Mesendoderm (in vitro differentiated cells): ENCODE data around the gene EGFR.
A peak's percentile ranks its signal among the peaks of the same experiment; 100 is the strongest.

Source experiments
- DNase-seq: peaks from one replicate; pipeline ENCODE4 v3.0.0; 2013
- H2AK5ac ChIP-seq: 2 replicates; pipeline ENCODE4 v1.6.1; 2013; ENCODE audit warnings: low read length, inconsistent platforms
- H2BK120ac ChIP-seq: 2 replicates; pipeline ENCODE4 v1.6.1; 2013; ENCODE audit warnings: low read depth, mild to moderate bottlenecking, low read length, moderate library complexity, mixed read lengths
- H2BK15ac ChIP-seq: replicated peaks from 2 replicates; pipeline ENCODE4 v1.6.1; 2013; ENCODE audit warnings: low read depth, mild to moderate bottlenecking, moderate library complexity
- H2BK5ac ChIP-seq: 2 replicates; pipeline ENCODE4 v1.6.1; 2013; ENCODE audit warnings: low read length, inconsistent platforms
- H3K18ac ChIP-seq: 2 replicates; pipeline ENCODE4 v1.6.1; 2013; ENCODE audit warnings: mild to moderate bottlenecking, low read length, mixed read lengths
- H3K23ac ChIP-seq: one replicate; pipeline ENCODE4 v1.6.1; 2013; ENCODE audit warnings: low read length
- H3K27ac ChIP-seq: 2 replicates; pipeline ENCODE4 v1.5.1; 2013; ENCODE audit warnings: low read depth, mild to moderate bottlenecking, inconsistent platforms, low read length, moderate library complexity
- H3K27me3 ChIP-seq: 2 replicates; pipeline ENCODE4 v1.6.1; 2013; ENCODE audit warnings: low read length, control low read depth, mild to moderate bottlenecking, inconsistent platforms; ENCODE audit not compliant: insufficient read depth, poor library complexity
- H3K36me3 ChIP-seq: 2 replicates; pipeline ENCODE4 v1.6.1; 2013; ENCODE audit warnings: low read length, inconsistent platforms; ENCODE audit not compliant: control insufficient read depth, insufficient read depth
- H3K4ac ChIP-seq: one replicate; pipeline ENCODE4 v1.6.1; 2013; ENCODE audit warnings: low read depth, mild to moderate bottlenecking, low read length, moderate library complexity
- H3K4me1 ChIP-seq: 2 replicates; pipeline ENCODE4 v1.6.1; 2013; ENCODE audit warnings: low read depth, low read length, inconsistent platforms; ENCODE audit not compliant: control insufficient read depth
- H3K4me2 ChIP-seq: 2 replicates; pipeline ENCODE4 v1.6.1; 2013; ENCODE audit warnings: low read length
- H3K4me3 ChIP-seq: 2 replicates; pipeline ENCODE4 v1.5.1; 2013; ENCODE audit warnings: mild to moderate bottlenecking, low read length
- H3K56ac ChIP-seq: one replicate; pipeline ENCODE4 v1.6.1; 2013; ENCODE audit warnings: low read length
- H3K79me1 ChIP-seq: 2 replicates; pipeline ENCODE4 v1.6.1; 2013; ENCODE audit warnings: low read length, inconsistent platforms
- H3K79me2 ChIP-seq: 2 replicates; pipeline ENCODE4 v1.6.1; 2013; ENCODE audit warnings: mild to moderate bottlenecking, low read length; ENCODE audit not compliant: control insufficient read depth, insufficient read depth
- H3K9ac ChIP-seq: 2 replicates; pipeline ENCODE4 v1.6.1; 2013; ENCODE audit warnings: low read length, inconsistent platforms
- H4K5ac ChIP-seq: one replicate; pipeline ENCODE4 v1.6.1; 2013; ENCODE audit warnings: low read length
- H4K8ac ChIP-seq: one replicate; pipeline ENCODE4 v1.6.1; 2013; ENCODE audit warnings: low read depth, mild to moderate bottlenecking, control low read depth, low read length, moderate library complexity
- WGBS: extraction: QIAGEN DNeasy Blood & Tissue Kit; methylation state at CpG from one replicate; pipeline ENCODE4 v1.1.7; 2013; ENCODE audit warnings: low lambda C conversion rate, missing lambda C conversion rate; ENCODE audit not compliant: insufficient coverage; ENCODE audit errors: extremely low coverage; 5-methylcytosine and 5-hydroxymethylcytosine counted together

Gene EGFR

DNA sequence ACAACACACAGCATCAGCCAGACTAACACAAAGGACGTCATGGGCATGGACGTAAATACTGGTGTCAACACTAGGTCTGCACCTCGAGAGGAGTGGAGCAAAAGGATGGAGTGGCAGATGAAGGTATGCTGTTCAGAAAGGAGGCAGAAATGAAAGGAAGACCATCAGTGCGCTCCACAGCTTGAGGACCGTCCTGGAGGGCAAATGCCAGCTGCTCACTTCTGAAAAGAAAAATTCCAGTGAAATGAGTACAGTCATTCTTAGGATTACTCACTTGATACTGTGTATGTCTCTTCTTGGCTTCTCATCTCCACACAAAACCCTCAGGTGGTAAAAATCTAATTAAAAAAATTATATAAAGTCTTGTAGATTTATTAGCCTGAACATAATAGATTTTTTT lies 44.8 kb downstream of the EGFR start:
- Histone ChIP-seq H3K18ac (no peak overlapping the region), H3K4me2 (no peak overlapping the region), H3K79me1 (no peaks in the 10 kb centered on the region), H3K9ac (no peak overlapping the region), H3K4me3 (no peak overlapping the region), H3K56ac (no peak overlapping the region), H3K36me3 (no peaks in the 10 kb centered on the region), H3K79me2 (no peaks in the 10 kb centered on the region), H2BK5ac (no peak overlapping the region), H3K4ac (no peak overlapping the region), H4K8ac (no peak overlapping the region), H2BK15ac (no peak overlapping the region), H3K23ac (no peak overlapping the region), H3K27me3 (no peaks in the 10 kb centered on the region), H2BK120ac (no peak overlapping the region), H3K27ac (no peak overlapping the region), H4K5ac (no peak overlapping the region), H3K4me1 (peaks cover 4% of the 10 kb centered on the region), H2AK5ac (no peak overlapping the region)
- WGBS, result no CpG with 5 or more reads among the region's 5 CpGs
- peak; percentile 4 for DNase-seq

- Histone ChIP-seq H3K27ac (no peak overlapping the region), H3K79me2 (no peaks in the 10 kb centered on the region), H3K23ac (no peak overlapping the region), H3K4me3 (no peak overlapping the region), H4K5ac (no peak overlapping the region), H2AK5ac (no peak overlapping the region), H3K9ac (no peak overlapping the region), H3K36me3 (no peaks in the 10 kb centered on the region), H4K8ac (no peak overlapping the region), H3K27me3 (no peaks in the 10 kb centered on the region), H2BK15ac (no peak overlapping the region), H3K79me1 (no peaks in the 10 kb centered on the region), H2BK120ac (no peak overlapping the region), H3K4me1 (peaks cover 4% of the 10 kb centered on the region), H3K18ac (no peak overlapping the region), H2BK5ac (no peak overlapping the region), H3K4me2 (no peak overlapping the region), H3K4ac (no peak overlapping the region), H3K56ac (no peak overlapping the region)
- peak; percentile 63 for DNase-seq
- no CpG with 5 or more reads among the region's 4 CpGs for WGBS
Observed at GRCh38 chr7:55065079-55065478, 46.3 kb downstream of the EGFR start.

DNA sequence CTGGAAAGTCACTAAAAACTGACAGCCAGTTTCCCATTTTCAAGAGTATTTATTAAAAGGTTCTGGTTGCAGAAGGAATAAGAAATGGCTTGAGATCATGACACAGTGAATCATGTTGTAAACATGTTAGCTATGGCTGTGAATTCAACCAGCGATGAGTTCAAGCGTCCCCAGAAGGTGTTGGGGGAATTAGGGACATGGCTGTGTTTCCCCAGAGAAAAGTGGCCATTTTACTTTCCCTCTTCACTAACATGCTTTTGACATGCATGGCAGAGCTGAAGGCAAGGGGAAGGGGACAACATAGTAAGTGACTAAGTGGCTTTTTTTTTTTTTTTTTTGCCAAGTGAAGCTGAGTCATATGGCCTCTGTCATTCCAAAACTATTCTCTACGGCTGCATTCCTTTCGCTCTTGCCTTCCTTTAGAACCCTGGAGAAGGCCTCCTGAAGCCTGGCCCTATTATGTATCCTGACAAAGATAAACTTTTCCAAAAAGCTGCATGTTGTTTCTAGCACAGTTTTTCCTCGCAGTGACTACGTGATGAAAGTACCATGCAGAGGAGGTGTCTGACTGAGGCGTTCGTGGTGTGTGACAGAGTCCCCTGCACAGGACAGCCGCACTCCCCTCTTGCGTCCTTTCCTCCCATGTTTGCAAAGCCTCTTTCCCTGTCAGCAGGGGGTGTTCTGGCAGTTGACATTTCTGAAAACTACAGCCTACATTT lies 46.9 kb downstream of the EGFR start:
- peak; percentile 96 for DNase-seq
- no peaks in the 10 kb centered on the region for H3K36me3 ChIP-seq
- H2AK5ac ChIP-seq, result no peak overlapping the region
- H3K4me1 ChIP-seq, result peaks cover 4% of the 10 kb centered on the region
- H3K56ac ChIP-seq, result peak overlapping the region; percentile 36
- H3K9ac ChIP-seq, result no peak overlapping the region
- H3K4ac ChIP-seq, result no peak overlapping the region
- H3K27me3 ChIP-seq, result no peaks in the 10 kb centered on the region
- WGBS, result no CpG with 5 or more reads among the region's 10 CpGs
- no peak overlapping the region for H3K18ac ChIP-seq
- H4K8ac ChIP-seq, result no peak overlapping the region
- H3K79me2 ChIP-seq, result no peaks in the 10 kb centered on the region
- no peak overlapping the region for H3K4me3 ChIP-seq
- no peak overlapping the region for H3K4me2 ChIP-seq
- peak overlapping the region; percentile 49 for H3K27ac ChIP-seq
- no peak overlapping the region for H2BK120ac ChIP-seq
- H4K5ac ChIP-seq, result no peak overlapping the region
- H3K79me1 ChIP-seq, result no peaks in the 10 kb centered on the region
- no peak overlapping the region for H3K23ac ChIP-seq
- no peak overlapping the region for H2BK5ac ChIP-seq
- H2BK15ac ChIP-seq, result no peak overlapping the region

GRCh38 chr7:55066524-55066923 lies 47.7 kb downstream of the EGFR start:
- Histone ChIP-seq H3K27me3 (no peaks in the 10 kb centered on the region), H3K9ac (no peak overlapping the region), H3K27ac (no peak overlapping the region), H3K18ac (no peak overlapping the region), H3K4me2 (no peak overlapping the region), H3K56ac (no peak overlapping the region), H3K79me2 (no peaks in the 10 kb centered on the region), H2AK5ac (no peak overlapping the region), H4K5ac (no peak overlapping the region), H3K36me3 (no peaks in the 10 kb centered on the region), H4K8ac (no peak overlapping the region), H3K4ac (no peak overlapping the region), H3K4me3 (no peak overlapping the region), H3K23ac (no peak overlapping the region), H2BK15ac (no peak overlapping the region), H2BK5ac (no peak overlapping the region), H3K4me1 (peaks cover 4% of the 10 kb centered on the region), H2BK120ac (no peak overlapping the region), H3K79me1 (no peaks in the 10 kb centered on the region)
- DNase-seq, result peak; percentile 82
- no CpG with 5 or more reads among the region's 7 CpGs for WGBS

DNA sequence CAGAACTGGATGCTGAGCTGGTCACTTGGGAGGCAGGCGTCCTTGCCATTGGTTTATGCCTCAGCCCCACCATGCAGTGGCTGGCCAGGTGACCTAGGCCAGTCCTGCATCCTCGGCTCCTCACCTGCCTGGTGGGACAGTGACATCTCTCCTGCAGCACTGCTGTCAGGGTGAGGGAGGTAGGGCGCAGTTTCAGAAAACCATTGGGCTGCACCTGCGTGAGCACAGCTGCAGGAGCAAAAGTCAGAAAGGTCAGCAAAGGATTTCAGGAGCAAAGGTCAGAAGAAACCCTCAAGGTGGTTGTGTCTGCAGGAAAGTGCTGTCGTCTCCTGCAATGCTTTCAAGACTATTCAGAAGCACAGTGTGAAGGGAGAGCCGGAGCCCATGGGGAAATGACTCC lies 48.1 kb downstream of the EGFR start:
- no peak overlapping the region for H3K9ac ChIP-seq
- no peak overlapping the region for H3K23ac ChIP-seq
- no peak overlapping the region for H3K27ac ChIP-seq
- no peak overlapping the region for H4K5ac ChIP-seq
- no peak overlapping the region for H2BK120ac ChIP-seq
- H3K4ac ChIP-seq, result no peak overlapping the region
- no peak overlapping the region for H3K4me2 ChIP-seq
- no peak overlapping the region for H3K18ac ChIP-seq
- H2BK15ac ChIP-seq, result no peak overlapping the region
- H3K4me1 ChIP-seq, result peaks cover 4% of the 10 kb centered on the region
- H4K8ac ChIP-seq, result no peak overlapping the region
- WGBS, result no CpG with 5 or more reads among the region's 6 CpGs
- no peaks in the 10 kb centered on the region for H3K79me1 ChIP-seq
- H3K36me3 ChIP-seq, result no peaks in the 10 kb centered on the region
- no peaks in the 10 kb centered on the region for H3K79me2 ChIP-seq
- H2BK5ac ChIP-seq, result no peak overlapping the region
- DNase-seq, result no peak
- H3K4me3 ChIP-seq, result no peak overlapping the region
- H2AK5ac ChIP-seq, result no peak overlapping the region
- H3K56ac ChIP-seq, result no peak overlapping the region
- H3K27me3 ChIP-seq, result no peaks in the 10 kb centered on the region

DNA sequence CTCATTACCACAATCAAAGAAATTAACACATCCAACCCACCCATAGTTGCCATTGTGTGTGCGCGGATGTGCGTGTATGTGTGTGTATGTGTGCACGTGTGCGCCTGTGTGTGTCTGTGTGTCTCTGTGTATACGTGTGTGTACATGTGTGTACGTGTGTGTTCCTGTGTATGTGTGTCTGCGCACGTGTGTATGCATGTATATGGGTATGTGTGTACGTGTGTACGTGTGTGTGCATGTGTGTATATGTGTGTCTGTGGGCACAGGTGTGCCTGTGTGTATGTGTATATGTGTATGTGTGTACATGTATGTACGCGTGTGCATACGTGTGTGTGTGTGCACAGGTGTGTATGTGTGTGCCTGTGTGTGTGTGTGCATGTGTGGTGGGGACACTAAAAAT lies 48.9 kb downstream of the EGFR start:
- Histone ChIP-seq H3K4ac (no peak overlapping the region), H2AK5ac (no peak overlapping the region), H3K36me3 (no peaks in the 10 kb centered on the region), H3K18ac (no peak overlapping the region), H2BK15ac (no peak overlapping the region), H3K4me3 (no peak overlapping the region), H3K9ac (no peak overlapping the region), H3K4me1 (peaks cover 4% of the 10 kb centered on the region), H2BK120ac (no peak overlapping the region), H4K5ac (no peak overlapping the region), H4K8ac (no peak overlapping the region), H3K23ac (no peak overlapping the region), H3K79me1 (no peaks in the 10 kb centered on the region), H3K27me3 (no peaks in the 10 kb centered on the region), H2BK5ac (no peak overlapping the region), H3K79me2 (no peaks in the 10 kb centered on the region), H3K27ac (no peak overlapping the region), H3K4me2 (no peak overlapping the region), H3K56ac (no peak overlapping the region)
- WGBS, result no CpG with 5 or more reads among the region's 14 CpGs
- DNase-seq, result no peak
